Measurements from ENCODE around the gene IL22RA1.

GRCh38 chr1:24161270-24161669, 18.3 kb upstream of the IL22RA1 start:
- TF ChIP-seq PATZ1 (CRISPR knock-in tag; IDR thresholded peaks at IDR 0.05; ENCODE audit: borderline replicate concordance), result no peak
- no peak for TF ChIP-seq ZFP3 (CRISPR knock-in tag; IDR thresholded peaks at IDR 0.05)
- no peak for TF ChIP-seq ZNF70 (CRISPR knock-in tag; IDR thresholded peaks at IDR 0.05)
- TF ChIP-seq RARB (CRISPR knock-in tag; IDR thresholded peaks at IDR 0.05), result no peak
- no peak for TF ChIP-seq CSDC2 (CRISPR knock-in tag; IDR thresholded peaks at IDR 0.05)
- TF ChIP-seq ARNTL (CRISPR knock-in tag; IDR thresholded peaks at IDR 0.05; ENCODE audit: borderline replicate concordance, low read depth), result no peak
- no peak for TF ChIP-seq TOX (CRISPR knock-in tag; IDR thresholded peaks at IDR 0.05; ENCODE audit: borderline replicate concordance)
- TF ChIP-seq ZNF8 (CRISPR knock-in tag; IDR thresholded peaks at IDR 0.05), result no peak
- no peak for TF ChIP-seq BACH2 (CRISPR knock-in tag; IDR thresholded peaks at IDR 0.05; ENCODE audit: borderline replicate concordance)
- TF ChIP-seq SNAI2 (CRISPR knock-in tag; IDR thresholded peaks at IDR 0.05), result no peak
- TF ChIP-seq ZFP30 (CRISPR knock-in tag; IDR thresholded peaks at IDR 0.05), result no peak

Measured in SK-N-SH treated with all-trans-retinoic acid at 6 μM for 48 hours (cell line).